Stimulated activated CD8-positive, alpha-beta memory T cell treated with anti-CD3 and anti-CD28 coated beads, Interleukin-15, amount 100 ng/mL, for 4 hours (primary cell): ENCODE results near the gene PCA3.
"Not testable (repeated sequence)": the region's sequence is repeated elsewhere in the genome, so short reads cannot be mapped to it uniquely, and the experiment has no call there.

Source experiments
- DNase-seq, 2 donors: peaks; one replicate each; pipeline ENCODE4 v3.0.0-alpha.2; 2020; ENCODE audit warnings: low read depth in 2 of 2

The PCA3 gene

DNA sequence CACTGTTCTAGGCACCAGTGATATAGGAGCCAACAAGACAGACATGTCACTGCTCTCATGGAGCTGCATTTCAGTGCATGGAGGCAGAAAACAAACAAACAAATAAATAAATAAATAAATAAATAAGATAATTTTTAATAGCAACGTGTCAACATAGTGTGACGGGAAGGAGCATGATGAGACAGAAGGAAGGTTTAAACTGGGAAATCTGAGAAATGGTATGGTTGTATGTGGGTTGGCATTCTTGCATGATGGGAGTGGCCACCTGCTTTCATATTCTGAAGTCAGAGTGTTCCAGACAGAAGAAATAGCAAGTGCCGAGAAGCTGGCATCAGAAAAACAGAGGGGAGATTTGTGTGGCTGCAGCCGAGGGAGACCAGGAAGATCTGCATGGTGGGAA, at the start of gene PCA3:
Gene PCA3 (plus strand): TSS at position 301 of the 400 bp plus-strand sequence.
- no peak for DNase-seq

DNA sequence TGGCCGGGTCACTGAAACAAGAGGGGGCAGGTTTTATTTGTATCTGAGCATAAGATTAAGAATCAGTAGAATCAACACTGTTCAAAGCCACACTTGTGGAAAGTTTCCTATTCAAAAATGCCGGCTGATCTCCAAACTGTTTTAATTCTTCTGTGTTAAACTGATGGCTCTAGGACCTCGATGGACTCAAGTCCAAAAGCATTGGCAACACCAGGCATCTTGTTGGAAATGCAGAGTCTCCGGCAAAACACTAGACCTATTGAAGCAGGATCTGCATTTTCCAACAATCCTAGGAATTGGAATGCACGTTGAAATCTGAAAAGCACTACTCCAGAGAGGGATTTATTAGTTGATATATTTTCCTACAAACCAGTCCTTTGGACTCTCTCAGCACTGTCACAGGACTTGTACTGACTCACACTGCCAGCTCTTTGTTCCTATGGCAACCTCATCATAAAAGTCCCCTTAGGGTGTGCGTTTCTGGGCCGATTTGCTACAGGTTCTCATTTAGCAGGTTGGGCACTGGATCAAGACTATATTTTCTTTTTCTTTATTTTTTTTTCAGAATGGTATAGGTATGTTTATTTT, 48.1 kb upstream of the PCA3 start:
- DNase-seq = no peak

DNA sequence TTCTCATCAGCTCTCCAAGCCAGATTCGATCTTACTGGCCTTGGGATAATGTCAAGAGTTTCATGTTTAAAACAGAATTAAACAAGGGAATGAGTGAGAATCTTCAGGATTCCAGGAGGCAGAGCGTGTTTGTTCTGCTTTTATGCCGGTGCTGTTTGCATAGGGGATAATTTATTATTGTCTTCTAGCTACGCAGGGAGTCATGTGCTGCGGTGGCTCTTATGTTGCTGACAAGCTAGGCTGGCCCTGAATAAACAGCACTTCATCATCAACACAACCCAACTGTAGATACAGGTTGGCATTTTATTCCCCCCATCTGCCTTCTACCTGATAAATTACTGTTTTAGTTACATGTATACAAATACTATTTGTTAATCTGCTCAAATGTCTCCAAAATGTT, 47.1 kb upstream of the PCA3 start:
- DNase-seq = no peak

DNA sequence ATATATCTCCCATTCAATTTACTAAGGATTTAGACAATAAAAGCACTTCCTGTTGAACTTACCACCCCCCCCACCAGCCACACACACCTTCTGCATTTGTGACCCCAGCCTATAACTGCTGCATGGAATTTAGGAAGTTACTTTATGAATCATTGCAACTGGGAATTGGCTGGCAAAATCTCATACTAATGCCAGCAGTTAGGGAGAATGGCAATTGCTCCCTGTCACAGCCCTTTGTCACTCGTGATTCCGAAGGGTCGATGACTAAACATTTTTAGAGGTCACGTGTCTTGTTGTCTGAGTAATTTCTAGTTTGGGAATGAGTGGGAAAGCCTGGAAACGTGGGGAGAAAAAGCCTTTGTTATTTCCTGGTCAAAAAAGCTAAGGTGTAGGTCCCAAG, 46.6 kb upstream of the PCA3 start:
- no peak for DNase-seq

DNA sequence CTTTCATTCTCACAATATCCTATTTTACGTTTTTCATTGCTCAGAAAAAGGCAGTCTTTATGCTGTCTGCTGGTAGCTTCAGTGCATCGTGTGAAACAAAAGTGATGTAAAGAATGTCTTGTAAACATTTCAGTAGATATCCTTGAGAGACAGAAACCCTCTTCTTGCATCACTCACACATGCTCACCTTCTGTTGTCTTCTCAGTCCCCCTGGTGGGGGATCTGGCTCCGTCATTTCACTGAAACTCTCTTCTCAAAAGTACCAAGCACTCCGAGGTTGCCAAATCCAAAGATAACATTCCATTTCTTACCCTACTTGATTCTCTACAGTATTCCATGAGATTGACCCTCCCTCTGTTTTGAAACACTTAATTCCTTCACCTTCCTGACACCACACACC, 46.1 kb upstream of the PCA3 start:
- no peak for DNase-seq

DNA sequence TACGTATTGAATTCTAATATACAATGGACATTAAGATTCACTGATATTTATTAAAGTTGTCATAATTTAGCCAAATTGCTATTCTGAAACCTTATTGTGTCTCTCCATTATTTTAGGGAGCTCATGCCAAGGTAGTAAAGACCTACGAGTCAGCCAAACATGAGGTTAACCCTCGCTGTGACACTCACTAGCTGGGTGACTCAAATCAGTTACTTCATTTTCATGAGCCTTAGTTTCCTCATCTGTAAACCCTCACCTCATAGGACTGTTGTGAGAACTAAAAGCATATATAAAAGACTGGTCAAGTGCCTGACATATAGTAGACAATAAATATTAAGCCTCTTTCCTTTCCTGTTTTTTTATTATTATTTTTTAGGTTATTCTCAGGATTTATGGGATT, 44.0 kb upstream of the PCA3 start:
- no peak for DNase-seq

DNA sequence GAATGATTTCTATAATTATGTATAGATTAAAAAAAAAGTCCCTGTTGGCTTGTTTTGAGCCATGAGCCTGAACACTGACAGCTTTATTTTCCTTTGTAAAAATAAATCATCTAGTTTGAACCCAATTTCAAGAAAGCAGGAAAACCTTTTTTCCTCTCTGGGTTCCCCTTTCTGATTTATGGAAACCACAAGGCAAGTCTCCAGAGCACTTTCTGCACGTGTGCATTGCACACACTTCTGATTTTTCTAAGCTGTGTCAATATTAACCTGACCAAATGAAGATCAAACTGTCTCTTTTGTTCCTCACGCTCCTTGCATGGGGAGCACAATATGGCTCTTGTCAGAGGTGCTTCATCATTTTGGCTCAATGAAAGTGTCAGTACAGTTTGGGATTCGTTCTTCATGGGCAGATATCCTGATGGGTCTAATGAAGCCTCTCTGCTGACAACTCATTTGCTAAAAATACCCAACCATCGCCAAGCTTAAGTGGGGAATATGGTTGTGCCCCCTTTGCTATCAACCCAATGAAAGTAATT, 39.2 kb upstream of the PCA3 start:
- DNase-seq = no peak

DNA sequence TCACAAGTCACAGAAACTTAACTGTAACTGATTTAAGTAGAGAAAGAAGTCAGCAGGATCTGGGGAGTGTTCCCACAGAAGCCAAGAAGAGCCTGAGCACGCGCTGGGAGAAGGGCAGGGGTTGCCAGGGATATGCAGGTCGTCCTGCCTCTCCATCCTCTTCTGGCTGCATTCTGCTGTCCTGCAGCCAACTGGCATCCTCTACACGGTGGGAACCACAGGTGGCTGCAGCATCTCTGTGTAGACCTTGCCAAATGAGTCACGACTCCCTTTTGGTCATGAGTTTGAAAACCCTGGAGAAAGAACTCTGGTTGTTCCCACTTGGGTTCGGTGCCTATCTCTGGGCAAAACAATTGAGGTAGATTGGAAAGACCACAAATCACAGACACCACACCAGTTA, 38.4 kb upstream of the PCA3 start:
- DNase-seq = no peak

DNA sequence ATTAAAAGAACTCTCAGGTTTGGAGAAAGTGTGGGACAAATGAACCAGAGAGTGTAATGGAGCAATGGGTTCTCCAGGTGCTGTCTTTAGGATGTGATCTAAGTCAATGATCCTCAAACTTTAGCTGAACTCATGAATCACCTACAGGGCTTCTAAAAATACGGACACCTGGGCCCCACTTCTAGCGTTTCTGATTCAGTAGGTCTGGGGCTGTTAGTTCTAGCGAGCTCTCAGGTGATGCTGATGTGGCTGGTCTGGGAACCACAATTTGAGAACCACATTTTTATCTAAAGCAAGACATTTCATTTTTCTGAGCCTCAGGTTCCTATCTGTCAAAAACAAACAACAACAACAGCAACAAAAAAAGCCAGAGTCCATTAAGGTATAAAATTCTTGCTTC, 35.1 kb upstream of the PCA3 start:
- no peak for DNase-seq

DNA sequence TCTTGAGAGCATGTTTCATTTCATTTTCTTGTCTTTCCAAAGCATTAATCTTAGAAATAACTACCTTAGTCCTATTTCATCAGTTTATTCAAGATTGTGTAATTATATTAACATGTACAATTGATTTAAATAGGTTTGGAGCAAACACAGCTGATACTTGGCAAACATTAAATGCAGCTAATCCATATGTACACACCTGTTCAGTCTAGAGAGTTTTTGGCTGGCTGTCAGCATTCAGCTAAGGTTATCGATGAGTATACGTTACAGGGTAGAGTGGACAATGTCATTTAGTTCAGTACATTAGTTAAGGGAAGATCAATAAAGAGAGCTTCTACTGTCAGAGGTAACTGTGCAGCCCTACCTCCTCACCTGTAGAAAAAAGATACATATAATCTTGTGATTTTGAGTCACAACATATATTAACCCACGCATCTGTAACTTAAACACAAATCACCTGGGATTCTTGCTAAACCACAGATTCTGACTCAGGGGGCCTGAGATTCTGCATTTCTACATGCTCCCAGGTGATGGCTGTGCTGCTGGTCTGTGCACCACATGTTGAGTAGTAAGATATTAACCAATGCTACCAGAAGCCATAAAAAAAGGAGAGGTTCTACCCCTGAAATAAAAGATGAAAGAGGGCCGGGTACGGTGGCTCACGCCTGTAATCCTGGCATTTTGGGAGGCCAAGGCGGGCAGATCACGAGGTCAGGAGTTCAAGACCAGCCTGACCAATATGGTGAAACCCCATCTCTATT, 34.1 kb upstream of the PCA3 start:
- no peak for DNase-seq

DNA sequence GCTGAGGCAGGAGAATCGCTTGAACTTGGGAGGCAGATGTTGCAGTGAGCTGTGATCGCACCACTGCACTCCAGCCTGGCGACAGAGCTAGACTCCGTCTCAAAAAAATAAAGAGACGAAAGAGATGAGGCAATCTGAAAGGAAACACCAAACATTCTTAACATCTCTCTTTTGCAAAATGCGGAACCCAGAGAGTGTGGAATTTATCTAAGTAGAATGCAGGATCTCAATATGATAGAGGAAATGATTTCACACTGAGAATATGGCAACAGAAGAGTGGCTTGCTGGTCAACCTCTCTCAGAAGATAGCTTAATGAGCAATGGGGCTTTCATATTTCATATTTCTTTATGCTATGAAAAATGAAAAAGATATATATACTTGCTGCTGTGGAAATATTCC, 33.4 kb upstream of the PCA3 start:
- no peak for DNase-seq

DNA sequence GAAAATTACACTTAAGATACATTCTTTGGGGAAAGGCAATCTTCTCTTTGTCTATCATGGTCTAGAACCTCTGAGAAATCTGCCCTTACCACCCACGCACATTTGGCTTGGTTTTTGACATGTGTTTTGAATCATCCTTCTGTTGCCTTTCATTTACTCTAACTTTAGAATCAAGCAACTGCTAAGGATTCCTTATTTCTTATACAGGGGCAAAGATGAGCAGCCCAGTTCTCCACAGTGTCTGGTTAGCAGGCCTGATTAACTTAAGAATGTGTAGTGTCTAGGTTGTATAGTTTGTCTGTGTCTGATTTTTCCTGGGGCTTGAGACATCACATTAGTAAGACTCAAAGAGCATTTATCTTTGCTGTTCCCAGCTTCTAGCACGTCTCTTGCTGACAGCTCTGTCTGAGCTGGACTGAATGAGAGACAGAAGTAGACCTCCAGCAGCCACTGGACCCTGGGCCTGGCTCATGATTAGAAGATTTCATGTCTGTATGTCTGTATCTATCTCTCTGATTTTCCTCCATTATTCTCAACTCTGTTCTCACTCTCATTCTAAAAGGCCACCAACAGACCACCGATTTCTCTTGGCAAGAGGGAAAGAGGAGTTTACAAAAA, 31.8 kb upstream of the PCA3 start:
- no peak for DNase-seq

DNA sequence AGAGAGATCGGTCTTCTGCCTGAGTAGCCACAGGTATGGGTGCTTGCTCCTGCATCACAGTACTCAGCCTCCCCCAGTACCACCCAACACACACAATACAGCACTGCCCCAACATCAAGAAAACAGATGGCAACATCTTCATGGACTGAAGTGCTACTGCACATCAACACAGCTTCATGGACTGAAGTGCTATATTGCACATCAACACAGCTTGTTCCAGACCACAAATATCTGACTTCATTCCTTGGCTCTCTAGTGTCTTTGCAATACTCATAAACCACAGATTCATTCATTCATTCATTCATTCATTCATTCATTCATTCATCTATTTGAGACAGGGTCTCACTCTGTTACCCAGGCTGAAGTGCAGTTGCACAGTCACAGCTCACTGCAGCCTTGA, 31.1 kb upstream of the PCA3 start:
- DNase-seq = no peak

DNA sequence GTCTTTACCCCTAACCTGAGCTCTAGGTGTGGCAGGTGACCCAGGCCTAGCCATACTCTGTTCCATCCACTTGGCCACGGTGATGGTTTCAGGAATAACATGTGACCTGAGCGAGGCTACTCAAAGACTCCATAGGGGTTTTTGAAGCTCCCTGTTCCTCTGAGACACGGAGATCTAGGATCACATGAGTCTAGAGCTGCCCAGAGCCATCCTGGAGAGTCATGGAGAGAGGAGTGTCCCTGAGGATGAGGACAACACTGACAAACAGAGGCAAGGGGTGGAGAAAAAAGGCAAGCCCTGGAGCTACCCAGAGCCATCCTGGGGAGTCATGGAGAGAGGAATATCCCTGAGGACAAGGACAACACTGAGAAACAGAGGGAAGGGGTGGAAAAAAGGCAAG, 29.5 kb upstream of the PCA3 start:
- DNase-seq = no peak

DNA sequence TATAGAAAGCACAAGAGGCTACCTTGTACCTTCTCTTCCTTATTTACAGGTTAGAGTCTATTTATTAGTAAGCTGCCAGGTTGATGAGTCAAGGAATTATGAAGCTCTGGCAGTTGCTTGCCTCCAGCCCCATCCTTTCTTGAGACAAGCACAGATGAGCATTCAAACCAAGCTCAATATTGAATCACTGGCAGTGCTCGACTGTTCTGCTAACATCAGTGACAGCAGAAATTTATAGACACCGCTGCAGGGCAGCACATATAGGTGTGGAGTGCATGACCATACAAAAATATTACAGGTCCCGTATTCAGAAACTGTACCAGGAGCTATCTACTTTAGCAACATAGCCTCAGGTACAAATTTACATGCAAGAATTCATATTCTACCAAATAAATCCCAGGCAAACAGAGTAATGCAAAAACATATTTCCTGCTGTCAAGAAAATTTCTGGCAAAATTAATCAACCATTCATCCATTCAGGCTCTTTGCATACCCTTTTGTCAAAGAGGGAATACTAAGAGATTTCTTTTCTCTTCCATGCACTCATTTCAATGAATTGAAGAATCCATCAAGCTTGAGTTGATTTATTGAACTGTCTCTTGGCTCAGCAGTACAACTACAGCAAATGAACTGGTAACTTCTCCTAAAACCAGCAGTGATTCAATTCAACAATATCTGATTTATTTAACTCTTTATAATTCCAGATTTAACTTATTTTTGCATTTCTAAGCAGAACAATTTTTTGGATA, 26.9 kb upstream of the PCA3 start:
- no peak for DNase-seq

DNA sequence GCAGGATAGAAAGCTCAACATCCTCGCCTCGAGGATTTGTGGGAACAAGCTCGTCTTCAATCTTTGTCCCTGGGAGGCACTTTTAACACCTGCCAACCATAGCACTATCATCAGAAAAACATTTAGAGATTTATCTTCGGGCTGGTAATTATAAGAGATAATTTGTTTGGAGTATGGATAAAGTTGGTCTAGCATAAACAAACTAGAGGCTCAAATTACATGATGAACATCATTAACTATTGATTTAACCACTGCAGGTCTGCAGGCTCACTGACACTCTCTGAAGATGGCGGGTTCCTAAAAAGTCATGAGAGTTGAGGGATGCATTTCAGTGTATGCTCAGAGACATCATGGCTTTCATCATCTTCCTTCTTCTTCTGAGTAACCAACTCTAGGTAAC, 25.8 kb upstream of the PCA3 start:
- DNase-seq = no peak

DNA sequence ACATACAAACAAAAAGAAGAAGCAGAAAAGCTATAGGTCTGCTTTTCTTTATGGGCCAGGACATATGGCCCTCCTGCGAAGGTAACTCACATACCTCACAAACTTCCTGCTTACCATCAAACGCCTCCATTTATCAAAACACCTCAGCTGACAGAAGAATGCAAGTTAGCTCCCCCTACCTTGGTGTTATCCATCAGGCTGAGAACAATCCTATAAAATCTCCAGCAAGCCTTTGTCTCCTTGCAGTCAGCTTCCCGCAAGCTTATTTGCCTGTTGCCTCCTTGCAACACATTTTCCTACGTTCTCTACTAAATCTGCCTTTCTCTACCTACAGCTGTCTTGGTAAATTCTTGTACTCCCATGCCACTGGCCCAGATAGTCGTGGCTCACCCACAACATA, 22.7 kb upstream of the PCA3 start:
- DNase-seq = no peak

DNA sequence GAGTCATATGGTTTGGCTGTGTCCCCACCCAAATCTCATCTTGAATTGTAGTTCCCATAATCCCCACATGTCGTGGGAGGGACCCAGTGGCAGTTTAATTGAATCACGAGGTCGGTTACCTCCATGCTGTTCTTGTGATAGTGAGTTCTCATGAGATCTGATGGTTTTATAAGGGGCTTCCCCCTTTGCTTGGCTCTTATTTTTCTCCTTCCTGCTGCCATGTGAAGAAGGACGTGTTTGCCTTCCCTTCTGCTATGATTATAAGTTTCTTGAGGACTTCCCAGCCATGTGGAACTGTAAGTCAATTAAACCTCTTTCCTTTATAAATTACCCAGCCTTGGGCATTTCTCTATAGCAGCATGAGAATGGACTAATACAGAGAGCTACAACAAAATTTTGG, 21.3 kb upstream of the PCA3 start:
- not testable (repeated sequence) for DNase-seq

DNA sequence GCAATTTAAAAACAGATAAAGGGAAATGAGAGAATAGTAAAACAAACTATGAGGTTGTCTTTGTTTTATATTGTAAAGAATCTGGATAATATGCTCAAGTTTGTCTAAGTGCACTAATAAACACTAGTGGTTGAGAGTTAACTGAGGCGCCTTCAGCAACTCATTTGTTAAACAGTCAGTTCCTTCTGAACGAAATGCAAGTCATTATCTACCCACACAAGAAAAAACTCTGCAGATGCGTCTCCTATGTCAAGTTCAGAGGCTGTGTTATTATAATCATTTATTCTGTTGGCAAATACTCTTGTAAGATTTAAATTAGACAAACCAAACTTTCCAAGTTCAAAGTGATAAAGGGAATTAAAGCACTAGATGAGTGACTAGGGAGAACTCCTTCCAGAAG, 20.3 kb upstream of the PCA3 start:
- no peak for DNase-seq

DNA sequence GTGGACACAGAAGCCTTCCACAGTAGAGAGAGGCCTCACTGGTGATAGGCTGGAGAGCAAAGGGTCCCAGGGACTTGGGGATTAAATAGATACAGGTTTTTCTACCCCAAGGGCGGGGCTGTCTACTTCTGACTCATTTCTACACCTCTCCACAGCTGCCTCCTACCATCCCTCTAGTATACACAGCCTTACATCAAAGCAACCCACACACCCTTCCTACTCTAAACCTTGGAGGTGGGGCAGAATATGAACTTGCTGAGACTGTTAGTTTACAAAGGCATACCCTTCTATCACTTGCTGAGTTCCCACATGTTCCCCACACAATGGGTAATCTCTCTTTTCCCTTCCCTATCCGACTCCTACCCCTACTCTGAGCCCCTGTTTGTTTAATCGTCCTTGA, 19.9 kb upstream of the PCA3 start:
- no peak for DNase-seq

DNA sequence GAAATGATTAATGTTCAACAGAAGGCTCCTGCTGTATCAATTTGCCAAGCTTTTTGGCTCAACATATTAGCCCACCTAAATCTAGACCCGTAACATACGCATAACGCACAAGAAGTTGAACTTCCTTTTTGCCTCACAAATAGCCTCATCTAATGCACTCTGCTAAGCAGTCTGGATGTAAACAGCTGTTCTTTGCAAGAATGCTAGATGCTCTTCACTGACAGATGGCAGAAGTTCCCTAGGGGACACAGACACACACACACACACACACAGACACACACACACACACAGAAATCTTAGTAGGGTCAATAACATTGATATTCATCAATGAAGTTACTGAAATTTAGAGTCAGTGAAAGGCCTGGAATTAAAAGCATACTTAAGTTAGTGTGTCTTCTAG, 13.2 kb upstream of the PCA3 start:
- DNase-seq = no peak

DNA sequence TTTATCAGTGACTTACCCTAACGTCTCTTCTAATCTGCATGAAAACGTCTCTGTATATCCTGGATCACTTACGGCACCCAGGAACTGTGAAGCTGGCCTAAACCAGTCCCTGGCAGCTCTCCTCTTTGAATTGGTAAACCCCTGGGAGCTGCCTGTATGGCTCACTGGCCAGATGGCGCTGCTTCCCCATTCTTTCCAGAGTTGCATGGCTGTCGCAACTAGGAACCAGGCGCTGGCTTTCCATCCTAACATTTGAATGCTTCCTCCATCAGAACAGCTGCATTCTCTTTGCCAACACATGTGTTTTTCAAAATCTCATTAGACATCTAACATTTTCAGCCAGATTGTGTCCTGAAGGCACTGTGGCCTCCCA, 8.0 kb upstream of the PCA3 start:
- no peak for DNase-seq
